IMR-90 (cell line): ENCODE results near the gene CACNB2. TPM values are rescaled to one million over a fixed set of nuclear protein-coding genes. Genes with fewer than 3 reads are reported as not detected.

ENCODE experiments used
- ATAC-seq: fragments of 200-7000 bp; cut with Tn5 transposase; 2 replicates; pipeline ENCODE4 v1.9.1; 2020; ENCODE audit warnings: low read depth, mild to moderate bottlenecking, moderate library complexity
- BruUV-seq: library from RNA; stranded (reverse); fragments of 400-500 nt; replicated peaks from 2 replicates; lab custom pipeline; 2021; lab: Mats Ljungman, UMichigan
- CTCF ChIA-PET: fragments of 300-600 bp; formaldehyde crosslinking; extraction: SDS; loops from one replicate; lab custom pipeline; 2021; ENCODE audit warnings: antibody characterized with exemption; lab: Yijun Ruan, JAX
- POLR2A ChIA-PET: fragments of 300-600 bp; sonication (Branson Sonifier 250); formaldehyde crosslinking; loops from one replicate; lab custom pipeline; 2022; ENCODE audit warnings: antibody characterized with exemption; ENCODE audit not compliant: unreplicated experiment; lab: Charles Lee
- DNase-seq: peaks from one replicate; pipeline ENCODE4 v3.0.0; 2013
- H2AFZ ChIP-seq: replicated peaks from 2 replicates; pipeline ENCODE3; 2013; ENCODE audit warnings: low read length, mild to moderate bottlenecking; ENCODE audit not compliant: poor library complexity
- H2AK5ac ChIP-seq: 2 replicates; pipeline ENCODE4 v1.6.1; 2013; ENCODE audit warnings: low read depth, low read length, inconsistent platforms
- H2AK9ac ChIP-seq: replicated peaks from 2 replicates; pipeline ENCODE3; 2013; ENCODE audit warnings: mild to moderate bottlenecking, low read depth, low read length, moderate library complexity; ENCODE audit not compliant: poor library complexity
- H2BK120ac ChIP-seq: 2 replicates; pipeline ENCODE4 v1.6.1; 2013; ENCODE audit warnings: low read depth, low read length, inconsistent platforms
- H2BK15ac ChIP-seq: 3 replicates; pipeline ENCODE4 v1.6.1; 2013; ENCODE audit warnings: low read depth, low read length, inconsistent platforms
- H2BK20ac ChIP-seq: 2 replicates; pipeline ENCODE4 v1.6.1; 2013; ENCODE audit warnings: low read depth, mild to moderate bottlenecking, inconsistent platforms, low read length, moderate library complexity
- H2BK5ac ChIP-seq: 2 replicates; pipeline ENCODE4 v1.6.1; 2013; ENCODE audit warnings: mild to moderate bottlenecking, low read depth, low read length, inconsistent platforms; ENCODE audit not compliant: poor library complexity, severe bottlenecking
- H3K14ac ChIP-seq: replicated peaks from 2 replicates; pipeline ENCODE4 v1.6.1; 2013; ENCODE audit warnings: low read depth, low read length, inconsistent platforms
- H3K18ac ChIP-seq: 2 replicates; pipeline ENCODE4 v1.6.1; 2013; ENCODE audit warnings: low read depth, low read length, control low read depth
- H3K23ac ChIP-seq: 2 replicates; pipeline ENCODE4 v1.6.1; 2013; ENCODE audit warnings: low read depth, low read length, inconsistent platforms
- H3K27ac ChIP-seq: 2 replicates; pipeline ENCODE4 v1.5.1; 2013; ENCODE audit warnings: mild to moderate bottlenecking, control low read depth, low read length; ENCODE audit not compliant: insufficient read depth
- H3K27me3 ChIP-seq: 2 replicates; pipeline ENCODE4 v1.6.1; 2013; ENCODE audit warnings: low read length; ENCODE audit not compliant: control insufficient read depth, insufficient read depth
- H3K36me3 ChIP-seq: 2 replicates; pipeline ENCODE4 v1.6.1; 2013; ENCODE audit warnings: low read length, mixed read lengths; ENCODE audit not compliant: control insufficient read depth, insufficient read depth
- H3K4ac ChIP-seq: 2 replicates; pipeline ENCODE4 v1.6.1; 2013; ENCODE audit warnings: low read depth, low read length, inconsistent platforms
- H3K4me1 ChIP-seq: 2 replicates; pipeline ENCODE4 v1.6.1; 2013; ENCODE audit warnings: low read length, mixed read lengths; ENCODE audit not compliant: control insufficient read depth, insufficient read depth
- H3K4me2 ChIP-seq: 2 replicates; pipeline ENCODE4 v1.6.1; 2013; ENCODE audit warnings: low read depth, mild to moderate bottlenecking, control low read depth, low read length, moderate library complexity
- H3K4me3 ChIP-seq: 2 replicates; pipeline ENCODE4 v1.5.1; 2013; ENCODE audit warnings: low read depth, mild to moderate bottlenecking, control low read depth, low read length, moderate library complexity; ENCODE audit not compliant: insufficient read depth
- H3K56ac ChIP-seq: 2 replicates; pipeline ENCODE4 v1.6.1; 2013; ENCODE audit warnings: low read length, inconsistent platforms; ENCODE audit not compliant: insufficient read depth; ENCODE audit errors: extremely low read depth
- H3K79me1 ChIP-seq, 2 experiments: 2 replicates each; pipeline ENCODE4 v1.6.1; 2013; ENCODE audit warnings: low read length in 2 of 2, inconsistent platforms in 1 of 2, low read depth in 1 of 2
- H3K9ac ChIP-seq: 2 replicates; pipeline ENCODE4 v1.6.1; 2013; ENCODE audit warnings: low read depth, low read length, control low read depth
- H3K9me1 ChIP-seq: 2 replicates; pipeline ENCODE4 v1.6.1; 2013; ENCODE audit warnings: low read length, inconsistent platforms; ENCODE audit not compliant: insufficient read depth
- H3K9me3 ChIP-seq: 2 replicates; pipeline ENCODE4 v1.6.1; 2013; ENCODE audit warnings: low read length; ENCODE audit not compliant: control insufficient read depth, insufficient read depth
- H4K20me1 ChIP-seq: 2 replicates; pipeline ENCODE4 v1.6.1; 2013; ENCODE audit warnings: low read length, inconsistent platforms; ENCODE audit not compliant: insufficient read depth
- H4K5ac ChIP-seq: 2 replicates; pipeline ENCODE4 v1.6.1; 2013; ENCODE audit warnings: mild to moderate bottlenecking, low read depth, low read length, control low read depth
- H4K8ac ChIP-seq, 2 experiments: 2 replicates each; pipeline ENCODE4 v1.6.1; 2013; ENCODE audit warnings: low read depth in 2 of 2, low read length in 2 of 2, control low read depth in 1 of 2, inconsistent platforms in 1 of 2
- H4K91ac ChIP-seq: 2 replicates; pipeline ENCODE4 v1.6.1; 2013; ENCODE audit warnings: low read depth, low read length, inconsistent platforms; ENCODE audit not compliant: insufficient read depth
- CEBPB ChIP-seq: IDR thresholded peaks from 2 replicates; pipeline ENCODE4 v1.6.1; 2012; ENCODE audit warnings: low read depth, low read length, improper control_type of control experiment
- MAFK ChIP-seq: IDR thresholded peaks from 2 replicates; pipeline ENCODE4 v1.6.1; 2012; ENCODE audit warnings: low read depth, low read length, improper control_type of control experiment
- MXI1 ChIP-seq: IDR thresholded peaks from 2 replicates; pipeline ENCODE4 v1.6.1; 2012; ENCODE audit warnings: low read depth, mild to moderate bottlenecking, low read length, moderate library complexity, borderline replicate concordance
- POLR2A ChIP-seq: IDR thresholded peaks from 2 replicates; pipeline ENCODE4 v1.6.1; 2012; ENCODE audit warnings: mild to moderate bottlenecking, low read depth, low read length
- RAD21 ChIP-seq: IDR thresholded peaks from 2 replicates; pipeline ENCODE4 v1.6.1; 2012; ENCODE audit warnings: low read length, improper control_type of control experiment
- RCOR1 ChIP-seq: IDR thresholded peaks from 2 replicates; pipeline ENCODE4 v1.6.1; 2012; ENCODE audit warnings: mild to moderate bottlenecking, low read length, improper control_type of control experiment; ENCODE audit not compliant: insufficient replicate concordance
- RFX5 ChIP-seq: IDR thresholded peaks from 2 replicates; pipeline ENCODE4 v1.8.0; 2012; ENCODE audit warnings: low read depth, mild to moderate bottlenecking, low read length, moderate library complexity
- WGBS, 2 experiments: methylation state at CpG; one replicate each; pipeline versions ENCODE4 v1.1.5 to v1.1.7; 2013; ENCODE audit warnings: missing lambda C conversion rate in 2 of 2; ENCODE audit not compliant: insufficient read length in 1 of 2; ENCODE audit errors: extremely low coverage in 2 of 2; 5-methylcytosine and 5-hydroxymethylcytosine counted together
- dilution Hi-C: fragments of 300-500 bp; cut with HindIII; formaldehyde crosslinking; loops from one replicate; pipeline ENCODE4 v1.14.3; 2018; ENCODE audit warnings: low sequenced_read_pairs; ENCODE audit not compliant: unreplicated experiment
- in situ Hi-C: fragments of 300-500 bp; cut with MboI; formaldehyde crosslinking; loops from 3 replicates; pipeline ENCODE4 v1.14.3; 2019; ENCODE audit warnings: low sequenced_read_pairs, inconsistent platforms, mixed read lengths
- intact Hi-C: fragments of 100-400 bp; cut with micrococcal nuclease; formaldehyde crosslinking; loops from 2 replicates; pipeline ENCODE4 v1.10.0; 2022
- polyA plus RNA-seq, 3 experiments: library from polyadenylated mRNA; depleted of rRNA; stranded (reverse); fragments of >200 nt; gene quantifications; 2 replicates each; pipeline ENCODE4 v1.2.3, GENCODE V29; 2012; ENCODE audit warnings: low replicate concordance in 1 of 3
- total RNA-seq: library from RNA; depleted of rRNA; stranded (reverse); fragments of >200 nt; gene quantifications from 2 replicates; pipeline ENCODE4 v1.2.3, GENCODE V29; 2012
- TF ChIP-seq, protein P1 (sequence below): conservative IDR thresholded peaks from 2 replicates; pipeline ENCODE4 v1.5.1; 2012; ENCODE audit warnings: mild to moderate bottlenecking, low read depth, low read length, improper control_type of control experiment
- TF ChIP-seq, protein P2 (sequence below): fragments of 150-350 bp; IDR thresholded peaks from 2 replicates; pipeline ENCODE4 v1.6.1; 2017; ENCODE audit warnings: mild to moderate bottlenecking, antibody characterized with exemption, low read length, low read depth

The CACNB2 gene
- total and polyA plus RNA-seq, 2 of the 4 experiments (the other 2 are of a cell fraction), result 0.36 TPM

GRCh38 chr10:18144928-18145327, 4.7 kb downstream of the CACNB2 start:
- Histone ChIP-seq H2BK20ac (no peak overlapping the region), H2AK9ac (no peak overlapping the region), H3K27ac (no peak overlapping the region), H4K20me1 (no peaks in the 10 kb centered on the region), H3K14ac (no peak overlapping the region), H3K9me1 (no peaks in the 10 kb centered on the region), H3K4me2 (no peak overlapping the region), H3K4ac (no peak overlapping the region), H2AFZ (no peak overlapping the region), H3K36me3 (no peaks in the 10 kb centered on the region), H3K56ac (no peak overlapping the region), H2BK5ac (no peak overlapping the region), H4K5ac (no peak overlapping the region), H3K9me3 (no peaks in the 10 kb centered on the region), H3K4me1 (peaks cover 2% of the 10 kb centered on the region; the same call in 1 of the 2 replicates), H3K23ac (no peak overlapping the region), H3K18ac (no peak overlapping the region), H3K27me3 (peaks cover 38% of the 10 kb centered on the region), H2BK15ac (no peak overlapping the region), H2BK120ac (no peak overlapping the region), H4K91ac (no peak overlapping the region), H4K8ac (no peak overlapping the region), H3K9ac (no peak overlapping the region), H3K4me3 (no peak overlapping the region), H2AK5ac (no peak overlapping the region), H3K79me1 (no peaks in the 10 kb centered on the region)
- dilution Hi-C loops, result no loop called here
- DNase-seq, result no peak
- TF ChIP-seq, protein P1, sequence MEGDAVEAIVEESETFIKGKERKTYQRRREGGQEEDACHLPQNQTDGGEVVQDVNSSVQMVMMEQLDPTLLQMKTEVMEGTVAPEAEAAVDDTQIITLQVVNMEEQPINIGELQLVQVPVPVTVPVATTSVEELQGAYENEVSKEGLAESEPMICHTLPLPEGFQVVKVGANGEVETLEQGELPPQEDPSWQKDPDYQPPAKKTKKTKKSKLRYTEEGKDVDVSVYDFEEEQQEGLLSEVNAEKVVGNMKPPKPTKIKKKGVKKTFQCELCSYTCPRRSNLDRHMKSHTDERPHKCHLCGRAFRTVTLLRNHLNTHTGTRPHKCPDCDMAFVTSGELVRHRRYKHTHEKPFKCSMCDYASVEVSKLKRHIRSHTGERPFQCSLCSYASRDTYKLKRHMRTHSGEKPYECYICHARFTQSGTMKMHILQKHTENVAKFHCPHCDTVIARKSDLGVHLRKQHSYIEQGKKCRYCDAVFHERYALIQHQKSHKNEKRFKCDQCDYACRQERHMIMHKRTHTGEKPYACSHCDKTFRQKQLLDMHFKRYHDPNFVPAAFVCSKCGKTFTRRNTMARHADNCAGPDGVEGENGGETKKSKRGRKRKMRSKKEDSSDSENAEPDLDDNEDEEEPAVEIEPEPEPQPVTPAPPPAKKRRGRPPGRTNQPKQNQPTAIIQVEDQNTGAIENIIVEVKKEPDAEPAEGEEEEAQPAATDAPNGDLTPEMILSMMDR, result no peak
- TF ChIP-seq, protein P2, sequence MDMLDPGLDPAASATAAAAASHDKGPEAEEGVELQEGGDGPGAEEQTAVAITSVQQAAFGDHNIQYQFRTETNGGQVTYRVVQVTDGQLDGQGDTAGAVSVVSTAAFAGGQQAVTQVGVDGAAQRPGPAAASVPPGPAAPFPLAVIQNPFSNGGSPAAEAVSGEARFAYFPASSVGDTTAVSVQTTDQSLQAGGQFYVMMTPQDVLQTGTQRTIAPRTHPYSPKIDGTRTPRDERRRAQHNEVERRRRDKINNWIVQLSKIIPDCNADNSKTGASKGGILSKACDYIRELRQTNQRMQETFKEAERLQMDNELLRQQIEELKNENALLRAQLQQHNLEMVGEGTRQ, result no peak
- TF ChIP-seq RAD21 (no peak), MXI1 (no peak), RFX5 (no peak), CEBPB (no peak), RCOR1 (no peak), POLR2A (no peak), MAFK (no peak)
- POLR2A ChIA-PET, result no interaction called here
- no peak for ATAC-seq
- 70% methylated on average over 2 of the region's 6 CpGs; no CpG with 5 or more reads in 1 of the 2 experiments for WGBS, 2 experiments
- CTCF ChIA-PET, result no interaction called here
- BruUV-seq, result no TSS peak
- intact Hi-C loops, result loop anchor here (5.0 kb wide), 1 partner anchor 67 kb away; no protein-coding TSS in a partner anchor
- in situ Hi-C loops, result no loop called here
